Mesenchymal stem cell (in vitro differentiated cells and primary cell): ENCODE measurements around the gene CENPW.

Experiments used
- DNase-seq: peaks from one replicate; pipeline ENCODE4 v3.0.0-alpha.2; 2013
- H2AFZ ChIP-seq: one replicate; pipeline ENCODE4 v1.6.1; 2013; ENCODE audit warnings: low read depth, mild to moderate bottlenecking, control low read depth, inconsistent platforms, low read length, moderate library complexity
- H2AK5ac ChIP-seq: 2 replicates; pipeline ENCODE4 v1.6.1; 2013; ENCODE audit warnings: low read length, moderate library complexity, mild to moderate bottlenecking, inconsistent platforms; ENCODE audit not compliant: severe bottlenecking
- H2BK120ac ChIP-seq: one replicate; pipeline ENCODE4 v1.6.1; 2013; ENCODE audit warnings: low read depth, mild to moderate bottlenecking, inconsistent platforms, low read length, moderate library complexity
- H2BK12ac ChIP-seq, 2 experiments: one replicate each; pipeline ENCODE4 v1.6.1; 2013; ENCODE audit warnings: inconsistent platforms in 2 of 2, low read length in 2 of 2, mild to moderate bottlenecking in 2 of 2, moderate library complexity in 2 of 2, control low read depth in 1 of 2
- H2BK15ac ChIP-seq: one replicate; pipeline ENCODE4 v1.6.1; 2013; ENCODE audit warnings: mild to moderate bottlenecking, low read depth, inconsistent platforms; ENCODE audit not compliant: poor library complexity, severe bottlenecking
- H2BK5ac ChIP-seq: 2 replicates; pipeline ENCODE4 v1.6.1; 2013; ENCODE audit warnings: low read depth, mild to moderate bottlenecking, low read length, control low read depth, inconsistent platforms; ENCODE audit not compliant: poor library complexity, severe bottlenecking
- H3K14ac ChIP-seq, 2 experiments: one replicate each; pipeline ENCODE4 v1.6.1; 2013; ENCODE audit warnings: inconsistent platforms in 2 of 2, low read length in 2 of 2, control low read depth in 1 of 2, mild to moderate bottlenecking in 1 of 2, moderate library complexity in 1 of 2
- H3K18ac ChIP-seq, 2 experiments: one replicate each; pipeline ENCODE4 v1.6.1; 2013; ENCODE audit warnings: inconsistent platforms in 2 of 2, low read length in 2 of 2, control low read depth in 1 of 2, low read depth in 1 of 2, mild to moderate bottlenecking in 1 of 2
- H3K23ac ChIP-seq, 2 experiments: one replicate each; pipeline ENCODE4 v1.6.1; 2013; ENCODE audit warnings: inconsistent platforms in 2 of 2, low read length in 2 of 2, mild to moderate bottlenecking in 2 of 2, moderate library complexity in 2 of 2, control low read depth in 1 of 2
- H3K27ac ChIP-seq: 2 replicates; pipeline ENCODE4 v1.5.1; 2013; ENCODE audit warnings: mild to moderate bottlenecking, moderate library complexity, low read length, control low read depth, inconsistent platforms; ENCODE audit not compliant: poor library complexity, severe bottlenecking
- H3K27me3 ChIP-seq, 2 experiments: 2 replicates each; pipeline versions ENCODE4 v1.6.1 to v1.7.0; 2013; ENCODE audit warnings: low read length in 2 of 2, mild to moderate bottlenecking in 2 of 2, moderate library complexity in 2 of 2, control low read depth in 1 of 2, inconsistent platforms in 1 of 2; ENCODE audit not compliant: control insufficient read depth in 1 of 2, insufficient read depth in 1 of 2
- H3K36me3 ChIP-seq, 2 experiments: 2 replicates each; pipeline versions ENCODE4 v1.6.1 to v1.7.0; 2013; ENCODE audit warnings: low read length in 2 of 2, control low read depth in 1 of 2, inconsistent platforms in 1 of 2, low read depth in 1 of 2, mild to moderate bottlenecking in 1 of 2; ENCODE audit not compliant: insufficient read depth in 2 of 2, control insufficient read depth in 1 of 2
- H3K4ac ChIP-seq, 2 experiments: one replicate each; pipeline ENCODE4 v1.6.1; 2013; ENCODE audit warnings: inconsistent platforms in 2 of 2, low read length in 2 of 2, mild to moderate bottlenecking in 2 of 2, moderate library complexity in 2 of 2, control low read depth in 1 of 2, low read depth in 1 of 2
- H3K4me1 ChIP-seq: 2 replicates; pipeline ENCODE4 v1.6.1; 2013; ENCODE audit warnings: low read depth, low read length, control low read depth; ENCODE audit not compliant: control insufficient read depth, insufficient read depth
- H3K4me2 ChIP-seq: 2 replicates; pipeline ENCODE4 v1.6.1; 2013; ENCODE audit warnings: low read length, mild to moderate bottlenecking, inconsistent platforms; ENCODE audit not compliant: poor library complexity, severe bottlenecking
- H3K4me3 ChIP-seq, 2 experiments: 2 replicates each; pipeline versions ENCODE4 v1.5.1 to v1.7.0; 2013; ENCODE audit warnings: low read length in 2 of 2, mild to moderate bottlenecking in 2 of 2, control low read depth in 1 of 2, low read depth in 1 of 2; ENCODE audit not compliant: insufficient read depth in 1 of 2
- H3K79me1 ChIP-seq: replicated peaks from 2 replicates; pipeline ENCODE4 v1.6.1; 2013; ENCODE audit warnings: mild to moderate bottlenecking, control low read depth, low read length, inconsistent platforms; ENCODE audit not compliant: poor library complexity, severe bottlenecking
- H3K9ac ChIP-seq: 2 replicates; pipeline ENCODE4 v1.7.0; 2013; ENCODE audit warnings: mild to moderate bottlenecking, low read length, moderate library complexity
- H3K9me3 ChIP-seq: 2 replicates; pipeline ENCODE4 v1.7.0; 2013; ENCODE audit warnings: mild to moderate bottlenecking, low read length; ENCODE audit not compliant: control insufficient read depth
- H4K8ac ChIP-seq: one replicate; pipeline ENCODE4 v1.6.1; 2013; ENCODE audit warnings: inconsistent platforms, mild to moderate bottlenecking, low read length, moderate library complexity
- H4K91ac ChIP-seq: one replicate; pipeline ENCODE4 v1.6.1; 2013; ENCODE audit warnings: mild to moderate bottlenecking, low read length, inconsistent platforms
- WGBS: methylation state at CpG from one replicate; pipeline ENCODE4 v1.1.7; 2013; ENCODE audit warnings: mixed read lengths; 5-methylcytosine and 5-hydroxymethylcytosine counted together

CENPW gene

GRCh38 chr6:126383203-126383602 lies 43.3 kb downstream of the CENPW start:
- H4K91ac ChIP-seq, result no peak overlapping the region
- no peak overlapping the region for H2BK5ac ChIP-seq
- no peak overlapping the region for H2BK15ac ChIP-seq
- H2BK120ac ChIP-seq, result no peak overlapping the region
- H3K27ac ChIP-seq, result no peak overlapping the region
- no peak overlapping the region for H3K4me2 ChIP-seq
- H3K27me3 ChIP-seq, result no peaks in the 10 kb centered on the region
- no peak overlapping the region for H4K8ac ChIP-seq
- H2AK5ac ChIP-seq, result no peak overlapping the region
- no peak overlapping the region for H3K4ac ChIP-seq
- H3K14ac ChIP-seq, result no peak overlapping the region
- no peak overlapping the region for H3K9ac ChIP-seq
- H3K18ac ChIP-seq, result no peak overlapping the region
- no peak overlapping the region for H3K23ac ChIP-seq
- no peaks in the 10 kb centered on the region for H3K36me3 ChIP-seq
- no peak overlapping the region for H2BK12ac ChIP-seq
- no peak for DNase-seq
- no peaks in the 10 kb centered on the region for H3K79me1 ChIP-seq
- H3K4me3 ChIP-seq, result no peak overlapping the region
- peaks cover 23% of the 10 kb centered on the region for H3K9me3 ChIP-seq
- H2AFZ ChIP-seq, result no peak overlapping the region
- H3K4me1 ChIP-seq, result no peaks in the 10 kb centered on the region

- H3K27me3 ChIP-seq, result no peaks in the 10 kb centered on the region
- H3K4ac ChIP-seq, result no peak overlapping the region
- H2BK12ac ChIP-seq, result no peak overlapping the region
- WGBS, result no CpG with 5 or more reads among the region's 1 CpG
- no peak overlapping the region for H3K4me3 ChIP-seq
- H3K18ac ChIP-seq, result no peak overlapping the region
- H3K4me1 ChIP-seq, result no peaks in the 10 kb centered on the region
- H3K9me3 ChIP-seq, result peaks cover 23% of the 10 kb centered on the region
- H3K23ac ChIP-seq, result no peak overlapping the region
- H3K79me1 ChIP-seq, result no peaks in the 10 kb centered on the region
- H3K27ac ChIP-seq, result no peak overlapping the region
- H4K91ac ChIP-seq, result no peak overlapping the region
- no peaks in the 10 kb centered on the region for H3K36me3 ChIP-seq
- no peak overlapping the region for H3K4me2 ChIP-seq
- H3K14ac ChIP-seq, result no peak overlapping the region
- no peak overlapping the region for H2BK120ac ChIP-seq
- H2BK5ac ChIP-seq, result no peak overlapping the region
- no peak overlapping the region for H4K8ac ChIP-seq
- no peak overlapping the region for H2BK15ac ChIP-seq
- no peak overlapping the region for H2AFZ ChIP-seq
- no peak overlapping the region for H2AK5ac ChIP-seq
- no peak for DNase-seq
- no peak overlapping the region for H3K9ac ChIP-seq
These were observed 45.6 kb downstream of the CENPW start for GRCh38 chr6:126385536-126385935.

- H2AFZ ChIP-seq, result no peak overlapping the region
- no peak overlapping the region for H3K23ac ChIP-seq
- no peak overlapping the region for H4K8ac ChIP-seq
- H3K4me2 ChIP-seq, result no peak overlapping the region
- no peak overlapping the region for H3K14ac ChIP-seq
- no peak overlapping the region for H2AK5ac ChIP-seq
- no peaks in the 10 kb centered on the region for H3K4me1 ChIP-seq
- H2BK5ac ChIP-seq, result no peak overlapping the region
- H2BK15ac ChIP-seq, result no peak overlapping the region
- H3K4ac ChIP-seq, result no peak overlapping the region
- no peak overlapping the region for H3K9ac ChIP-seq
- H2BK120ac ChIP-seq, result no peak overlapping the region
- H3K36me3 ChIP-seq, result no peaks in the 10 kb centered on the region
- no peak for DNase-seq
- no peak overlapping the region for H3K4me3 ChIP-seq
- H3K27me3 ChIP-seq, result no peaks in the 10 kb centered on the region
- H3K9me3 ChIP-seq, result peaks cover 16% of the 10 kb centered on the region
- no CpG with 5 or more reads among the region's 3 CpGs for WGBS
- no peak overlapping the region for H3K27ac ChIP-seq
- no peak overlapping the region for H2BK12ac ChIP-seq
- no peaks in the 10 kb centered on the region for H3K79me1 ChIP-seq
- no peak overlapping the region for H4K91ac ChIP-seq
- H3K18ac ChIP-seq, result no peak overlapping the region
These were observed 48.2 kb downstream of the CENPW start for GRCh38 chr6:126388104-126388598.

GRCh38 chr6:126396131-126396530 lies 56.2 kb downstream of the CENPW start:
- Histone ChIP-seq H3K9ac (no peak overlapping the region), H3K4ac (no peak overlapping the region), H3K27me3 (no peaks in the 10 kb centered on the region), H4K91ac (no peak overlapping the region), H3K4me1 (no peaks in the 10 kb centered on the region), H2BK12ac (no peak overlapping the region), H2BK5ac (no peak overlapping the region), H2BK15ac (no peak overlapping the region), H2AFZ (no peak overlapping the region), H3K27ac (no peak overlapping the region), H3K9me3 (no peaks in the 10 kb centered on the region), H2AK5ac (no peak overlapping the region), H3K4me3 (no peak overlapping the region), H3K14ac (no peak overlapping the region), H3K36me3 (no peaks in the 10 kb centered on the region), H3K23ac (no peak overlapping the region), H3K79me1 (no peaks in the 10 kb centered on the region), H3K18ac (no peak overlapping the region), H4K8ac (no peak overlapping the region), H3K4me2 (no peak overlapping the region), H2BK120ac (no peak overlapping the region)
- 69% methylated on average over 2 of the region's 2 CpGs for WGBS
- DNase-seq, result no peak
